Muscle layer of colon (tissue), 2 donors: ENCODE measurements around the gene POGLUT2.

ENCODE experiments used
- H3K27ac ChIP-seq: one replicate; pipeline ENCODE4 v1.7.0; 2013; ENCODE audit warnings: low read depth, mild to moderate bottlenecking, low read length, moderate library complexity
- H3K27me3 ChIP-seq, 2 donors: one replicate each; pipeline ENCODE4 v1.7.0; 2013; ENCODE audit warnings: low read length in 2 of 2, mild to moderate bottlenecking in 2 of 2; ENCODE audit not compliant: insufficient read depth in 2 of 2, control insufficient read depth in 1 of 2
- H3K36me3 ChIP-seq: one replicate; pipeline ENCODE4 v1.7.0; 2013; ENCODE audit warnings: mild to moderate bottlenecking, low read length; ENCODE audit not compliant: insufficient read depth
- H3K4me1 ChIP-seq: one replicate; pipeline ENCODE4 v1.7.0; 2013; ENCODE audit warnings: mild to moderate bottlenecking, low read length; ENCODE audit not compliant: insufficient read depth
- H3K4me3 ChIP-seq, 2 donors: one replicate each; pipeline ENCODE4 v1.7.0; 2013; ENCODE audit warnings: low read length in 2 of 2, low read depth in 1 of 2, mild to moderate bottlenecking in 1 of 2, moderate library complexity in 1 of 2
- H3K9ac ChIP-seq: one replicate; pipeline ENCODE4 v1.7.0; 2013; ENCODE audit warnings: low read length
- H3K9me3 ChIP-seq: one replicate; pipeline ENCODE4 v1.7.0; 2013; ENCODE audit warnings: mild to moderate bottlenecking, low read length
- donor health status: abdominal sarcoma.
- donor health status: Adenocarcinoma of cecum.

POGLUT2 gene

DNA sequence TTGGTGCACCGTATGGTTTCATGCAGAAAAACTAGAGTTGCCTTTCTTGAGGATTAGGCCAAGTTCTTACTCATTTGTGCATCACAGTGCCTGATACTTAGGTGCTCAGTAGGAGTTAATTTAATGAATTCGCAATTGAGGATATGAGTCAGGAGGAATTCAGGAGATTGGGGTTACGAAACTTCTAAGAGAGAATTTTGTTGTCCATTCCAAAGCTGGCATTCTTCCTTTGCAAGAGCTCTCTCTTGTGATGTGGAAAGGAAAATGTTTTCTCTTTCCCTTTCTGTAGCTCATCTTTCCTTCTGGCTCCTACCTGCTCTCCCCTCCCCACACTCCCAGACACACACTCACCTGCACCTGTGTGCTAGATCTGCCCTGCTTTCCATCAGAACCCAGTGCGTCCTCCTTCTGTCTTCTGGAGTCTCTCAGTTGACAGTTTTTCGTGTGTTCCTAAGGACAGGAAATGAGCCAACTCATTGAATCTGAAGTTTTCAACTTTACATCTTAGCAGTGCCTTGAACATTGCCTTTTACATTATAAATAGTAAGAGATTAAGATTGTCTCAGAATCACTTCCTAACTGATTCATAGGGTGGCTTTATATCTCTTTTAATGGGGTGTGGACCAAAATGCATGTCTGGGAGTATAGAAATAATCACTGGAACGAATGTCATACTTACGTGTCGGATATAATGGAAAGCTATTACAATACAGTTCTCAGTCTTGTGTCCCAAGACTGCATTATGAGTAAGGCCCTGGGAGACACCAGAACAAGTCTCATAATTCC is 27.3 kb upstream of the POGLUT2 start:
- Histone ChIP-seq H3K27ac (no peak overlapping the region), H3K4me3 (no peak overlapping the region), H3K9me3 (no peaks in the 10 kb centered on the region), H3K9ac (no peak overlapping the region), H3K36me3 (peaks cover 36% of the 10 kb centered on the region), H3K4me1 (no peaks in the 10 kb centered on the region), H3K27me3 (no peaks in the 10 kb centered on the region)

DNA sequence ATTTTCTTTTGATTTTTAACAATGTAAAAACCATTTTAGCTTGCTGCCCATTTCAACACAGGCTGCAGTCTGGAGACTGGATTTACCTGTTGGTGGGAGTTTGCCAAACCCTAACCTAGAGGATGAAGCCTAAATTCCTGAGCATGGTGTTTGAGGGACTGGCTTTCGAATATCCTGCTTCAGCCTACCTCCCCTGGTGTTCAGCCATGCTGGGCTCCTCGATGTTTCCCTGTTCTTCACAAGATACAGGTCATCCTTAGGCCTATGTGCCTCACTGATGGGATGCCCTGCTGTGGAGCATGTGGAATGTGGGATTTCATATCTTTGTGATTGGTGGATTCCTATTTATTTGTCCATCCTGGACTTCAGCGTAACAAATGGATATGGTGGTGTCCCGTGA is 26.6 kb upstream of the POGLUT2 start:
- H3K36me3 ChIP-seq, result peaks cover 36% of the 10 kb centered on the region
- H3K9ac ChIP-seq, result no peak overlapping the region
- H3K4me1 ChIP-seq, result no peaks in the 10 kb centered on the region

DNA sequence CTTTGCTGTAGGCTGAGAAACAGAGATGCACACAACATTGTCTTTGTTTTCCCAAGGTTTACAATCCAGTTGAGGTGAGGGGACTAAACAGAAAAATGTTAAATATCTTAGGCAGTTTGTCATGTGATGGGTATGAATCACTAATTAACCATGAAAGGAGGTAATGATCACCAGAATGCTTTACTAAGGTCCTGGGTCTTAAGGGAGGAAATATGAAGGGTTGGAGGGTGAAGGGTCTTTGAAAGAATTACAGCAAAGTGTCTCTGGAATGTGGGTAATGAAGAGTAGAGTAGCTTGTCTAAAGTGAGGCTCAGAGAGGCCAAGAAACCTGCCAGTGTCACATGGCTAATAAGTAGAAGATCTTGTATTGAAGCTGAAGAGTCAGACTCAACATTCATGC is 19.1 kb upstream of the POGLUT2 start:
- no peak overlapping the region for H3K4me3 ChIP-seq
- H3K27me3 ChIP-seq, result no peaks in the 10 kb centered on the region
- H3K9ac ChIP-seq, result no peak overlapping the region
- peaks cover 31% of the 10 kb centered on the region for H3K36me3 ChIP-seq
- peaks cover under 1% of the 10 kb centered on the region for H3K4me1 ChIP-seq
- H3K27ac ChIP-seq, result no peak overlapping the region
- no peaks in the 10 kb centered on the region for H3K9me3 ChIP-seq

More for the DNA sequence above, 26.6 kb upstream of the POGLUT2 start:
- no peak overlapping the region for H3K27ac ChIP-seq
- no peaks in the 10 kb centered on the region for H3K27me3 ChIP-seq
- H3K4me3 ChIP-seq, result no peak overlapping the region
- H3K9me3 ChIP-seq, result no peaks in the 10 kb centered on the region

DNA sequence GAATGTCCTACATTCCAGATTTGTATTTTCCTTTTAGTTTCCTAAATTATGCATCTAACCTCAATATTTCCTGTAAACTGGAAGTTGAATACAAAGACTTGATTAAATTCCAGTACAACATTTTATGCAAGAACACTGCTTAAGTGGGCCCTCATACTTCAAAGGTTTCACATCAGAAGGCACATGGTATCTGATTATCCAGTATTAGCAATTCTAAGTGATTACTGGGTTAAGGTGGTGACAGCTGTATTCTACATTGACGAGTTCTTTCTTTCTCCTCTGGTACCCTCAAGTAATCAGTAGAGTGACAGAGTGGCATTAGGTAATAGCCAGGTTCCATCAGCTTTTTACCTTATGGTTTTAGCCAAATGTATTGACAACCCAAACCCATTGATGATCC is 18.5 kb upstream of the POGLUT2 start:
- Histone ChIP-seq H3K36me3 (peaks cover 25% of the 10 kb centered on the region), H3K9me3 (no peaks in the 10 kb centered on the region), H3K4me1 (peaks cover 5% of the 10 kb centered on the region), H3K27ac (no peak overlapping the region), H3K4me3 (no peak overlapping the region), H3K9ac (no peak overlapping the region), H3K27me3 (no peaks in the 10 kb centered on the region)

DNA sequence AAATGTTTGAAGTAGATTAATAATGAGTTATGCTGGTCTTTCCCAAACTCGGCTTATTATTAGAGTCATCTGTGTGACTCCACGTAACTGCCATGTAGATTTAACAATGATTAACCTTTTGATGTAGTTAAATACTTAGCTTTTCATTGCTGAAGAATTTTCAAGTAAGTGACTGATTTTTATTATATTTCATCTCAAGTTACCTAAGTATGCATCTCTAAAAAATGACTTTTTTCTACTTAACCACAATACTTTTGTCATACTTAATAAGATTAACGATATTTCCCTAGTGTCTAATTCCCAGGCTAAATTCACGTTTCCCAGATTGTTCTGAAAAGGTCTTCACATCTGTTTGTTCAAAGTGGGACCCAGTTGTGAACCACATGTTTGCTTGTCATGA is 17.9 kb upstream of the POGLUT2 start:
- H3K36me3 ChIP-seq, result peaks cover 19% of the 10 kb centered on the region
- H3K27me3 ChIP-seq, result no peaks in the 10 kb centered on the region
- H3K27ac ChIP-seq, result no peak overlapping the region
- peaks cover 5% of the 10 kb centered on the region for H3K4me1 ChIP-seq
- no peak overlapping the region for H3K9ac ChIP-seq
- H3K4me3 ChIP-seq, result no peak overlapping the region
- no peaks in the 10 kb centered on the region for H3K9me3 ChIP-seq

DNA sequence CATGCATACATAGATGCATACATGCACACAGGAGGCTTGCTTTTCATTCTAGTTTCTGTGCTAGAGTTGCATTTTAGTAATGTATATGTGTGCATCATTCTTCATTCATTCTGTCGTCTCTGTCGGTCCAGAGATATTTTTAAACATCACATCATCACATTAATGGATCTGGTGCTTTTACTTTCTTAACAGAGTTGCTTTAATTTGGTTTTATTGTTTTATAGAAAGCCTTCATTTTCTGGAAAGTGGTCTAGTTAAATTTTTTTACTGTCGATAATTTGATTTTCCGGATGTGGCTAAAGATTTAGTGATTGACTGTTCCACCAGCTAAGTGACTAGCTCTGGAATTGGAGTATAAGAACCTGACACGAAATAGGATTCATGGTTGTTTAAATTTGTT is 17.0 kb upstream of the POGLUT2 start:
- Histone ChIP-seq H3K27ac (no peak overlapping the region), H3K9me3 (peaks cover 4% of the 10 kb centered on the region), H3K4me3 (no peak overlapping the region), H3K27me3 (no peaks in the 10 kb centered on the region), H3K9ac (no peak overlapping the region), H3K4me1 (peaks cover 5% of the 10 kb centered on the region), H3K36me3 (peaks cover 23% of the 10 kb centered on the region)

DNA sequence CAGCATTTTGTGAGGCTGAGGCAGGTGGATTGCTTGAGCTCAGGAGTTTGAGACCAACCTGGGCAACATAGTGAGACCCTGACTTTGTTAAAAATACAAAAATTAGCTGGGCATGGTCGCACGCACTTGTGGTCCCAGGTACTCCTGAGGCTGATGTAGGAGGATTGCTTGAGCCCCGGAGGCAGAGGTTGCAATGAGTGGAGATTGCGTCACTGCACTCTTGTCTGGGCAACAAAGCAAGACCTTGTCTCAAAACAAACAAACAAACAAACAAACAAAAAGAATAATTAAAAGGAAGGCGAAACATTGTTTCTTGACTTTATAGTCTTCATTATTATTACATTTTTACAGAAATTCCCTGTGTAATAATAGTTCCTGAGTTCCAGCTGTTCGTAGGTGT is 16.0 kb upstream of the POGLUT2 start:
- Histone ChIP-seq H3K27ac (no peak overlapping the region), H3K27me3 (no peaks in the 10 kb centered on the region), H3K9ac (no peak overlapping the region), H3K4me3 (no peak overlapping the region), H3K36me3 (peaks cover 24% of the 10 kb centered on the region), H3K9me3 (peaks cover 4% of the 10 kb centered on the region), H3K4me1 (peaks cover 5% of the 10 kb centered on the region)

DNA sequence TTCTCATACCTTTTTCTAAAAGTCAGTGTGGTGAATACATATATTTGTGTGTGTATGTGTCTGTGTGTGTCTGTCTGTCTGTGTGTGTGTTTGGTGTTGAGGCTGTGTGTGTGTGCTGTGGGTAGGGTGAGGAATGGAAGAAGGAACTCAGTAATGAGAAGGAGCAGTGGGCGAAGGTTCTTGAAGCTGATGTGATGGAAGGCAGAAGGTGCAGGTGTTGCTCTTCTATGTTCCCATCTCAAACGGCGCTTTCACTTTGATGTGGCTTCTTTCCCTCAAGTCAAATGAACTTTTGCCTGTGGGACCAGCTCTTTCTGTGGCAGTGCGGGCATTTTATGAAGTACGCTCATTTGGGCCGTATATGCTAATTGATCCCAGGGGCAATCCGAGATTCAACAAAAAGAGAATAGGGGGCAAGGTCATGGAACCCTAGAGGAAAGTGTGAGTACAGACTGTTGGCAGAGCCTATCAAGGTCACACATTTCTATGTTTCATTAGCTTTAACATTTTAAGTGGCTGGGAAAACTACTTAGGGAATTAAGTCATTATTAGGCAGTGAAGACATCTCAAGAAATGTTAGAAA is 15.3 kb upstream of the POGLUT2 start:
- Histone ChIP-seq H3K27me3 (no peaks in the 10 kb centered on the region), H3K9me3 (peaks cover 4% of the 10 kb centered on the region), H3K36me3 (peaks cover 24% of the 10 kb centered on the region), H3K4me1 (peaks cover 5% of the 10 kb centered on the region), H3K27ac (no peak overlapping the region), H3K4me3 (no peak overlapping the region), H3K9ac (no peak overlapping the region)

DNA sequence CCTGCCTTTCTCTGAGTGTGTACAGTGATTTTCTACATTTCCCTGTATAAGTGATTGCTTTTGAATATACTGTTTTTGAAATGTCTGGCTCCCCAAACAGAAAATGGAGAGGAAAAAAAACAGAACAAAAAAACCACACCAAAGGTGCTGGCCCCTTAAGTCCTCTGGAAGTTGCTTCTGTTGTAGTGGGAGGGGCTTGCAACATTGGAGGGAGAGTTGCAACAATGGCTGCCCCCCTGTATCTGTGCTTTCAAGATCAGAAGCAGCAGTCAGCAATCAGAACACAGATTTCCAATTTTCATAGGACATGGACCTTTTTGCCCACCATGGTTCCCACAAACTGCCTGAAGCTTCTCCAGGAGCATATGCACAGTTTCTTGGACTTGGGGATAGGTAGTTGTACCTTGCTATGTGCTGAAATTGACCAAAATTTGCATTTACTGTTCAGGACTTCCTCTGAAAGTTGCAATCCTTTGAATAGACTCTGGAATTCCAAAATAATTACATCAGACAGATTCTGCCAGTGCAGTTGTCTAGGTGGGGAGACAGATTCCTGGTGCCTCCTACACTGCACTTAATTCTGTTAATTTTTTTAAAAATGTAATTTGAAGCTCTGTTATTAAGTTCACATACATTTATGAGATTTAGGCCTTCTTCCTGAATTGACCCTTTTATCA is 14.0 kb upstream of the POGLUT2 start:
- Histone ChIP-seq H3K27me3 (no peaks in the 10 kb centered on the region), H3K4me3 (no peak overlapping the region), H3K4me1 (peaks cover 10% of the 10 kb centered on the region), H3K9ac (no peak overlapping the region), H3K9me3 (peaks cover 4% of the 10 kb centered on the region), H3K27ac (no peak overlapping the region), H3K36me3 (peaks cover 17% of the 10 kb centered on the region)

DNA sequence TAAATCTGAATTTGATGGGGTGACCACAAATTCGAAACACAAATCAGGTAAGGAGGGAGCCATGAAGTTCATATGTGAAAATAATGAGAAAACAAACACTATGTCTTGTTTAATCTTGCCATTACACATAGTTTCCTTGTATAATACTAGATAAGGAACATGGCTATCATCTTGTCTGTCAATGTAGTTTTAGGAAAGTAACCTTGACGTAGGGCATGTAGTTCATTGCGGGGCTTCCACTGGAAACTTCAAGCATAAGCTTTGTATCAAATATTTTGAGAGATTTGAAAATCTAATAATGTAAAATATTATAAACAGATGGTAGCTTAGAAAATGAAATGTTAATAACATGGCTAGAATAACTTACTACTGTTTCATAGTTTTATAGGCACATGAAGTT is 8.9 kb upstream of the POGLUT2 start:
- Histone ChIP-seq H3K27me3 (no peaks in the 10 kb centered on the region), H3K4me3 (no peak overlapping the region), H3K4me1 (peaks cover 8% of the 10 kb centered on the region), H3K27ac (no peak overlapping the region), H3K36me3 (peaks cover 6% of the 10 kb centered on the region), H3K9ac (no peak overlapping the region), H3K9me3 (peaks cover 4% of the 10 kb centered on the region)

DNA sequence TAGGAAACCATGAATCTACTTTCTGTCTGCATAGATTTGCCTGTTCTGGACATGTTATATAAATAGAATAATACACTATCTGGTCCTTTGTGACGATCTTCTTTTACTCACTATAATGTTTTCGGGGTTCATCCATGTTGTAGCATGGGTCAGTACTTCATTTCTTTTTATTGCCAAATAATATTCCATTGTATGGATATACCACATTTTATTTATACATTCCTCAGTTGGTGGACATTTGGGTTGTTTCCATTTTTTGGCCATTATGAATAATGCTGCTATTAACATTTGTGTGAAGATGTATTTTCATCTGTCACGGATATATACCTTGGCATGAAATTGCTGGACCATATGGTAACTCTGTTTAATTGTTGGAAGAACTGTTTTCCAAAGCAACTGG is 6.9 kb upstream of the POGLUT2 start:
- Histone ChIP-seq H3K9ac (no peak overlapping the region), H3K4me3 (no peak overlapping the region), H3K4me1 (peaks cover 5% of the 10 kb centered on the region), H3K27ac (no peak overlapping the region), H3K36me3 (peaks cover under 1% of the 10 kb centered on the region), H3K9me3 (no peaks in the 10 kb centered on the region), H3K27me3 (no peaks in the 10 kb centered on the region)
